Measurements from ENCODE around the gene CLP1.

The CLP1 gene

DNA sequence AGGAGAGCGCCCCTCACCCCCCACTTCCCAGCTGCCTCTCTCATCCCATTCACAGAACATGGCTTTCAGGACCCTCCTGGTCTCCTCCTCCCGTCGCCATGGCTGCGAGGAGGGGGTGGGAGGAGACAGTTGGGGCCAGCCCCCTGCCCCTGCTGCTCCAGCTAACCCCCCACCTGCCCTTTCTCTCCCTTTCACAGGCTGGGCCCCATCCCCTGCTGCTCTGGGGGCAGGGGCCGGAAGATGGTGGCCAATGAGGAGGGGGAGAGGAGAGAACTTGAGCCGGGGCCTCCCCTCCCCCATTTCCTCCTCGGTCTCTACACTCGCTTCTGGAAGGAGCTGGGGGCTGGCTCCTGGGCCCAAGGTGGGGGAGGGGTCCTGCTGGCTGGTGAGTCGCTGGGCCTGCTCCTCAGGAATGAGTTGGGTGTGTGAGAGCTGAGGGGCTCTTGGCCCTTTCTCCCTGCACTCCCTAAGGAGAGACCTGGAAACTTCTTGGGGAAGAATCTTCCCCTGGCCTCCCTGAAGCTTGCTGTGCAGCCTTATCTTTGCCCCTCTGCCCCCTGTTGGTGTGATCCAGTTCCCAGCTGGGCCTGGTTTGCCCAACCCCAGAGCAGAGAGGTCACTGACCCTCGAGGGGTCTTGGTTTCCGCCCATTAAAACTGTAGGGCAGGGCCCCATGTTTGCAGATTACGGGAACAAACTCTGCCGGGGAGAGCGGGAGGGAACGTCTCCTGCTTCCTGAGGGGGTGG is 18.1 kb upstream of the CLP1 start:
- Histone ChIP-seq H3K4me3 (peak overlapping the region; percentile 50 to 81 (median 70)), H3K27ac (peak overlapping the region in 11 of 21 experiments; percentile 18 to 94 (median 84))

GRCh38 chr11:57640068-57640800 is 17.3 kb upstream of the CLP1 start:
- H3K4me3 ChIP-seq, result peak overlapping the region in 1 of 7 experiments; percentile 79
- H3K27ac ChIP-seq, result peak overlapping the region in 5 of 21 experiments; percentile 2 to 94 (median 41)

- no peak overlapping the region for H3K27ac ChIP-seq
- H3K4me3 ChIP-seq, result no peak overlapping the region
Measured at GRCh38 chr11:57641011-57641807, 16.4 kb upstream of the CLP1 start.

GRCh38 chr11:57643802-57644201 is 13.8 kb upstream of the CLP1 start:
- Histone ChIP-seq H3K4me3 (no peak overlapping the region), H3K27ac (no peak overlapping the region)

DNA sequence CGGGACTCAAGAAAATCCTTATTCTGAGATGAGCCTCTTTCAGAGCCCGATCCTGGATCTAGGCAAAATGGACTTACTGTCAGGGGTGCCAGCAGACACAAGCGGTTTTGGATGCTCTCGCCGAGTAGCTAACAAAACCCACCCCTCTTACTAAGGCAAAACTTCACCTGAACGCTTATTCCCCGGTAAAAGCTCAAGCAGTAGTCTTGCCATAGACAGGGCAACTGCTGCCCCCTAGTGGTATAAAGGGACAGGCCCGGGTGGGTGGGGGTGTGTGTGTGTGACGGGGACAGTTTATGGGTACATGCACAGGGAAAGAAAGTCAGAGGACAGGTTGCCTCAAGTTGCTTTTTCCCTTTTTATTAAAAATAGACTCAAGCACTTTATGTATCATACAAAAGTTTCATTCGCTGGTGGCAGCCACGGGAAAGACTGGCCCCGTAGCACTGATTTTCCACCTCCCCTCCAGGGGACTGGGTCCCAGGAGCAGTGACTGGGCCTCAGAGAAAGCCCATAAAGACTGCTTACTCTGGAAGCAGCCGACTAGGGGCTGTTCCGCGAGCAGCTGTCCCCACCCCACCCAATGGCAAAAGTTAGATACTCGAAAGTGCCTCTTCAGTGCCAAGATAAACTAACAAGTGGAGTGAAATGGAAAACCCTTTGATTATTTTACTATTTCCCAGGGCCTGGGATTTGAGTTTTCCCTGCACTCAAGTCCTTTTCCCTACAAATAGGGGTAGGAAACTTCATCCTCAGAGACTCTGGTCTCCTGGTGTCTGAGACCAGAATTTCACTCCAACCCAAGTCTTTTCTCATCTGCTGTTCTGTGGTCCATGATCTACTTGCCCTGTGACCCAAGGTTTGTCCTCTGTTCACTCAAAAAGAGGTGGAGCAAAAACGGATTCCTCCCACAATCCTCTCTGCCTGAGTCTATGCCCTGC is 12.5 kb upstream of the CLP1 start:
- Histone ChIP-seq H3K27ac (peak overlapping the region in 4 of 21 experiments; percentile 18 to 54 (median 24)), H3K4me3 (no peak overlapping the region)

GRCh38 chr11:57645689-57646085 is 11.9 kb upstream of the CLP1 start:
- Histone ChIP-seq H3K4me3 (no peak overlapping the region), H3K27ac (peak overlapping the region in 2 of 21 experiments; percentile 1 to 25)

DNA sequence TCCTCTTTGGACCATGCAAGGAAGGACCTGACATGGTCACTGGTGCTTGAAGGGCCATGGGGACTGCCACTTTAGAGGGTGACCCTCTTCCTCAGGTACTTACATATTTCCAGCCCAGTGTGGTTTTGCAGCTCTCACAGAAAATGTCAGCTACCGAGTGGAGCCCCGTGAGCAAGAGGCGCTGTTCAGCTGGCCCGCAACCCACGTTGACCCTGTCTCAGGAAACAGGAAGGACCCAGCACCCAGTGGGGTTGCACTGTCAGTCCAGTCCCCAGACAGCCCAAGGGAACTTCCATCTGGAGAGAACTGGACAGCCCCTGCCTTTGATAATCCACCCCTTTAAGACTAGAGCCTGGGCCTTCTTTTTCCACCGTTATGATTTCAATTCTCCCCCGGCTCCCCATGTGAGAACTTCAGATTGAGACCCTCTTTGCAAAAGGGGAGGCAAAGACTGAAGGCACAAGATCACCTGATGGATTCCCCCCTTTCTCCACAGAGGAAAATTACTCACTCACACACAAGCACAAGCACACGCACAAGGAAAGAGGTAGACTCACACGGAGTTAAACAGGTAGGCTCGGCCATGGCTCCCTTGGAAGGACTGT is 11.3 kb upstream of the CLP1 start:
- H3K4me3 ChIP-seq, result no peak overlapping the region
- H3K27ac ChIP-seq, result peak overlapping the region in 1 of 21 experiments; percentile 25

- Histone ChIP-seq H3K4me3 (no peak overlapping the region), H3K27ac (no peak overlapping the region)
Measured at GRCh38 chr11:57646799-57647303, 10.7 kb upstream of the CLP1 start.

DNA sequence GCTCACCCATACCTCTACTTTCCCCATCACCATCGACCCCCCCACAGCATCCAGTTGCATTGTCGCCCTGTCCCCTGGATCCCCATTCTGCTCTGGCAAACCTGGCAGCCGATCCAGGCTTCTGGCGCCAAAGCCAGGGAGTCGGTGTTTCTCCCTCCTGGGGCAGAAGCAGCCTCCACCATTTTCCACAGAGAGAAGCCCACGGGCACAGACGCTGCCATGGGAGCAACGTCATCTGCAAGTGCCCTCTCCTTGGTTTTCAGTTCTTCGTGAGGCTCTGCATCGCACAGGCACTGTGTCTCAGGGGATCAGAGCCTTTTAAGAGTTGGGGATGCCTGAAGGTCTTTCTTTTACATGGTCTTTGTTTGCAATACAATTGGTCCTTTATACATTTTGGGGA is 10.2 kb upstream of the CLP1 start:
- no peak overlapping the region for H3K27ac ChIP-seq
- no peak overlapping the region for H3K4me3 ChIP-seq

- no peak overlapping the region for H3K27ac ChIP-seq
- H3K4me3 ChIP-seq, result peak overlapping the region in 2 of 7 experiments; percentile 24 to 29
Measured at GRCh38 chr11:57647960-57648800, 9.4 kb upstream of the CLP1 start.

DNA sequence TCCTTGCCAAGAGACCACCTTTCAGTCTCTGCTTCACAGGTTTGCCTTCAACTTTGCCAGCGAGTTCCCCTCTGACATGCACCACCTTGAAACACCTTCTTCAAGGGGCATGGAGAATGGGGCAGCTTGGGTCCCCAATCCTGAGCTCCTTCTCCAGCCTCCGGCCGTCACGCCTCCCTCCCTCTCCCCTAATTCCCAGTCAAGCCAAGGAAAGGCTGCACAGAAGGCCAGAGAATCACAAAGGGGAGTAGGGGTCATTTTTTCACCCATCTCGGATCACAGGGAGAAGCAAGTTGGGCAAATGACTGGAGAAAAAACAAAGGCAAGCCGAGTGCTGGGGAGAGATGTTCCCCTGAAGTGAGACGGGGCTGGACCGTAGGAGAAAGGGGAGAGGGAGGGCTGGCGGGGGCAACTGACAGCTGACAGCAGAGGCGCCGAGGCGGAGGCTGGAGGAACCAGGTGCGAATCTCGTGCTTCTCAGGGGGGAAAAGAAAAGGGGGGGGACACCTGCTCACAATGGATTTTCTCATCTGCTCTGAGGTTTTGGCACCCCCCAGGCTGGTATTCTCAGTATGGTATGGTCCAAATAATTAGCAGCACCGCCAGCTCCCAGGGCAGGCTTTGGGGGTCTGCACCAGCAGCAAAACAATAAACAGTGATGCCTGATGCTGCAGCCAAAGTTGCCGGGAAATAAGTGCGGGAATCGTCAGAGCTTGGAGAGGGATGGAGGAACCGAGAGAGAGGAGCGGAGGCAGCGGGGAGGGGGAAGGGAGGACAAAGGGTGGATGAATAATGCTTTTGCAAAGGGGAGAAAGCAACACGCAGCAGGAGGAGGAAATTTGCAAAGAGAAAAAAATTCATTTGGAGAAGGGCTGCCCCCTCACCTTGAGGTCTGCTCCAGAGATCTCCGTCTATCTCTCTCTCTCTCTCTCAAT is 8.5 kb upstream of the CLP1 start:
- peak overlapping the region; percentile 15 to 46 (median 29) for H3K4me3 ChIP-seq
- peak overlapping the region in 10 of 21 experiments; percentile 2 to 63 (median 41) for H3K27ac ChIP-seq

DNA sequence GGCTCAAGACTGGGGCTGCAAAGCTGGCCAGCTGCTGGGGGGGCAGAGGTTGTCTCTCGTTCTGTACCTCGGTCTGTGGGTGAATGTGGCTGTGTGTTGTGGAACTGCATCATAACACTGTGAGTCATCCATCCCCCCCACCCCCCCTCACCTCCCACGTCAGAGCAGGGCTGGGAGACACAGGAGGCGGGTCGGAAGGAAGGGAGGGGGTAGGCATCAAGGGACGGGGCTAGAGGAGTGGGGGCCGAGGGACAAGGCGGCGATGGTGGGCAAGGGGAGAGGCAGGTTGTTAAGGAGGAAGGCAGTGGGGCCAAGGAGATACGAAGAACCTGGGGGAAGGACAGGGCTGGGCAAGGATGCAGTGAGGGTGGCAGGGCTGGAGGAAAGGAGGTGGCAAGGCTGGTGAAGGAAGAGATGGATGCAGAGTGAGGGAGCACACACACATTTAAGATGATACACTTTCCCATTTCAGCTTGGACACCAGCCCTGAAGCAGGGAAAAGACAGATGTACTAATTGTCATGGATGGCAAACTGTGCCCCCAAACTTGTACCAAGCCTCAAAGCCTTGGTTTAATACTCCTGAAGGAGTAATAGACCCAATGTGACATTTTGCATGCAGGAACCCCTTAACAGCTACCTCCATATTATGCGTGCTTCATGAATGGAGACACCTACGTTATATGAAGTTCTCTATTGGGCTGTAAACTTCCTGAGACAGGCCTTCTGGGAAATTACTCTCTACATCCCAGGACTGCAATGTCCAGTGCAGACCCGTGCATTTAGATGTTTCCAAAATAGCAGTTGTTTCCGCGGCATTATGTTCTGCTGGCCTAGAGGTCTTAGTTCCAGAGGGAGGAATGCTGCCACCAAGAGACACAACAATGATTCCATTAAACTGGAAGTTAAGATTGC is 7.5 kb upstream of the CLP1 start, which contains the start of gene YPEL4:
TSS of gene YPEL4 (minus strand) at position 87 of the 913 bp plus-strand sequence. CDS start 2,805 bp downstream, outside the sequence.
- H3K4me3 ChIP-seq, result peak within 1 kb of the TSS; percentile 15 to 46 (median 29)
- H3K27ac ChIP-seq, result peak within 1 kb of the TSS in 11 of 21 experiments; percentile 2 to 63 (median 43)

DNA sequence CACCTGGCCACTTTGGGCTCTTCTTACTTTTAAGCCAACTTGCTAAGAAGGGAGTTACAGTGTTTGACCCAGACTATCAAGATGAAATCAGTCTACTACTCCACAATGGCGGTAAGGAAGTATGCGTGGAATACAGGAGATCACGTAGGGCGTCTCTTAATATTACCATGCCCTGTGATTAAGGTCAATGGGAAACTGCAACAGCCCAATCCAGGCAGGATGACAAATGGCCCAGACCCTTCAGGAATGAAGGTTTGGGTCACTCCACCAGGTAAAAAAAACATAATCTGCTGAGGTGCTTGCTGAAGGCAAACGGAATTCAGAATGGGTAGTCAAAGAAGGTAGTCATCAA is 6.8 kb upstream of the CLP1 start:
- Histone ChIP-seq H3K27ac (peak overlapping the region in 1 of 21 experiments; percentile 34), H3K4me3 (no peak overlapping the region)

GRCh38 chr11:57651408-57651807 is 6.2 kb upstream of the CLP1 start:
- Histone ChIP-seq H3K27ac (no peak overlapping the region), H3K4me3 (no peak overlapping the region)

- H3K27ac ChIP-seq, result peak overlapping the region in 2 of 21 experiments; percentile 41 to 64
- H3K4me3 ChIP-seq, result peak overlapping the region in 1 of 7 experiments; percentile 10
Measured at GRCh38 chr11:57652230-57652629, 5.3 kb upstream of the CLP1 start.

Data from skin epidermis (tissue), 12 donors.